ENCODE measurements around the gene PACC1. TPM values are rescaled to one million over a fixed set of nuclear protein-coding genes. Genes with fewer than 3 reads are reported as not detected.
"Not testable (repeated sequence)": the region's sequence is repeated elsewhere in the genome, so short reads cannot be mapped to it uniquely, and the experiment has no call there.

PACC1 gene
- polyA plus RNA-seq, 2 of the 4 experiments (the other 2 are of a cell fraction) = 11.9 to 19.6 TPM

- CTCF ChIA-PET = no interaction called here
- DNase-seq (ENCODE audit: low read depth in 1 of 2, low spot score in 1 of 2) (no peak), FAIRE-seq (no peak), ATAC-seq (no peak)
- H3K4me2 ChIP-seq = no peak overlapping the region
- POLR2A ChIA-PET = no interaction called here
- H3K9me3 ChIP-seq = peaks cover 24% of the 10 kb centered on the region; the same call in 2 of the 3 replicates
- H3K4me3 ChIP-seq = no peak overlapping the region
- H3K27ac ChIP-seq = no peak overlapping the region
- TF ChIP-seq FOXS1 (CRISPR knock-in tag; IDR thresholded peaks at IDR 0.05) (no peak), JUNB (IDR thresholded peaks at IDR 0.05) (no peak), HEYL (CRISPR knock-in tag; IDR thresholded peaks at IDR 0.05) (no peak), HDAC2 (IDR thresholded peaks at IDR 0.05) (no peak)
- peaks cover 3% of the 10 kb centered on the region; the same call in 1 of the 3 replicates for H3K4me1 ChIP-seq
- WGBS (ENCODE audit: missing lambda C conversion rate) = 48% methylated on average over 1 of the region's 1 CpG
Observed at GRCh38 chr1:212397171-212397570, 17.5 kb downstream of the PACC1 start.

DNA sequence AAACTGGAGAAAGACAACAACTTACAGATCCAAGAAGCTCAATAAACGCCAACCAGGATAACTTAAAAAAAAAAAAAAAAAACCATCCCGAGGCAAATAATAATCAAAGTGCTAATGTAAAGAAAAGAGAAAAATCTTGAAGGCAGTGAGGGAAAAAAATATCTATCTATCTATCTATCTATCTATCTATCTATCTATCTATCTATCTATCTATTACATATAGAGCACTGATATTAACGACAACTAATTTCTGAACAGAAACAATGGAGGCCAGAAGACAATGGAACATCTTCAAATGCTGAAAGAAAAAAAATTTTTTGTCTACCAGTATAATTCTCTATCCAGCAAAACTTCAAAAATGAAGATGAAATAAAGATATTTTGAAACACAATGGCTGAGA, 18.0 kb downstream of the PACC1 start:
- DNase-seq (ENCODE audit: low read depth in 1 of 2, low spot score in 1 of 2) (no peak), ATAC-seq (no peak)
- POLR2A ChIA-PET = no interaction called here

DNA sequence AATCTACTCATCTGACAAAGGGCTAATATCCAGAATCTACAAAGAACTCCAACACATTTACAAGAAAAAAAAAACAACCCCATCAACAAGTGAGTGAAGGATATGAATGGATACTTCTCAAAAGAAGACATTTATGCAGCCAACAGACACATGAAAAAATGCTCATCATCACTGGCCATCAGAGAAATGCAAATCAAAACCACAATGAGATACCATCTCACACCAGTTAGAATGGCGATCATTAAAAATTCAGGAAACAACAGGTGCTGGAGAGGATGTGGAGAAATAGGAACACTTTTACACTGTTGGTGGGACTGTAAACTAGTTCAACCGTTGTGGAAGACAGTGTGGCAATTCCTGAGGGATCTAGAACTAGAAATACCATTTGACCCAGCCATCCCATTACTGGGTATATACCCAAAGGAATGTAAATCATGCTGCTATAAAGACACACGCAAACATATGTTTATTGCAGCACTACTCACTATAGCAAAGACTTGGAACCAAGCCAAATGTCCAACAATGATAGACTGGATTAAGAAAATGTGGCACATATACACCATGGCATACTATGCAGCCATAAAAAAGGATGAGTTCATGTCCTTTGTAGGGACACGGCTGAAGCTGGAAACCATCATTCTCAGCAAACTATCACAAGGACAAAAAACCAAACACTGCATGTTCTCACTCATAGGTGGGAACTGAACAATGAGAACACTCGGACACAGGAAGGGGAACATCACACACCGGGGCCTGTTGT, 18.8 kb downstream of the PACC1 start:
- POLR2A ChIA-PET = not testable (repeated sequence)
- WGBS (ENCODE audit: missing lambda C conversion rate) = 84% methylated on average over 6 of the region's 6 CpGs

More for the DNA sequence above, 18.0 kb downstream of the PACC1 start:
- 93% methylated on average over 3 of the region's 3 CpGs for WGBS (ENCODE audit: missing lambda C conversion rate)
- Histone ChIP-seq H3K4me3 (no peak overlapping the region), H3K9me3 (peaks cover 24% of the 10 kb centered on the region; the same call in 2 of the 3 replicates), H3K4me1 (no peaks in the 10 kb centered on the region), H3K27ac (no peak overlapping the region), H3K4me2 (no peak overlapping the region)
- CTCF ChIA-PET = no interaction called here
- FAIRE-seq = no peak
- no peak for TF ChIP-seq KDM1A (IDR thresholded peaks at IDR 0.05; ENCODE audit: low read depth)
- no peak for TF ChIP-seq MAFK (IDR thresholded peaks at IDR 0.05; ENCODE audit: partially characterized antibody)
- TF ChIP-seq JUN (IDR thresholded peaks at IDR 0.05) = no peak
- TF ChIP-seq MAX (IDR thresholded peaks at IDR 0.05) = no peak

DNA sequence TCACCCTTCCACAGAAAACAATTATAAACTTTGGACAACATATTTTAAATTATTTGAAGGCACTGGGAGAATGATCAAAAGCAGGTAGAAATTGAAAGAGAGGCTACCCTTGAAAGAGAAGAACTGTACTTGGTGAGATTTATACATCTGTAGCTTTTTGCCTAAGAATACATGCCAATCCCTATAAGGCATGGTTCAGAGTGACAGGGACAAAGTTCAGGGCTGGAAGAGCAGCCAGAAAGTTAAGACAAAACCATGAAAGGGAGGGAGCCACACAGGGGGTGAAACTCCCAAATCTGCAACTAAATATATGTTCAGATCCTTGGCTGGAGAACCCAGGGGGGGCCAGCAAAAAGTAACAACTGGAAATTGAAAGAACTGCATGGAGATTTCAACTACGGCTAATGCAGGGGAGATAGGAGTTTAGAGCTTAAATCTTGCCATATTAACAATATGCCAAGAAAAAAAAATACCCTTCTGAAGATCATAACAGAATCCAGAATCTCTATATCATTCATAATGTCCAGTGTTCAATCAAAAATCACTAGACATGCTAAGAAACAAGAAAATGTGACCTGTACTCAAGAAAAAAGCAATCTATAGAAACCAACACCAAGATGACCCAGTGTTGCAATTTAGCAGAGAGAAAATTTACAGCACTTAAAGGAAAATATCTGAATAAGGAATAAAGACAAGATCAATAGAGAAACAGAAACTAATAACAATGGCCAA, 25.5 kb downstream of the PACC1 start:
- H3K27ac ChIP-seq = no peak overlapping the region
- no peak for ATAC-seq
- DNase-seq (ENCODE audit: low read depth in 1 of 2, low spot score in 1 of 2) = no peak
- H3K4me2 ChIP-seq = no peak overlapping the region
- no peak for FAIRE-seq
- 93% methylated on average over 1 of the region's 1 CpG for WGBS (ENCODE audit: missing lambda C conversion rate)
- H3K4me3 ChIP-seq = no peak overlapping the region
- TF ChIP-seq TP53 (CRISPR knock-in tag; IDR thresholded peaks at IDR 0.05) (no peak), ZFP36 (IDR thresholded peaks at IDR 0.05; ENCODE audit: borderline replicate concordance, partially characterized antibody) (no peak), CBX8 (IDR thresholded peaks at IDR 0.05) (no peak), MAZ (IDR thresholded peaks at IDR 0.05; ENCODE audit: borderline replicate concordance, low read depth, low read length) (no peak)
- ChIA-PET POLR2A (no interaction called here), CTCF (interaction anchor here (1.0 to 1.4 kb wide), 3 partner anchors 67 to 318 kb away, joined by 3 to 4 read pairs (median 3); no protein-coding TSS in a partner anchor)
- no peaks in the 10 kb centered on the region for H3K4me1 ChIP-seq
- H3K9me3 ChIP-seq = peaks cover 4% of the 10 kb centered on the region; the same call in 1 of the 3 replicates

More for the DNA sequence above, 18.8 kb downstream of the PACC1 start:
- CTCF ChIA-PET; H3K4me1 ChIP-seq; FAIRE-seq; H3K4me3 ChIP-seq; H3K27ac ChIP-seq; DNase-seq (ENCODE audit: low read depth in 1 of 2, low spot score in 1 of 2); ATAC-seq; H3K4me2 ChIP-seq: not testable (repeated sequence)
- peaks cover 27% of the 10 kb centered on the region; the same call in 2 of the 3 replicates for H3K9me3 ChIP-seq

GRCh38 chr1:212386029-212386428, 28.7 kb downstream of the PACC1 start:
- TF ChIP-seq RNF2 (IDR thresholded peaks at IDR 0.05; ENCODE audit: borderline replicate concordance, low read depth) (no peak), ESRRA (IDR thresholded peaks at IDR 0.05; ENCODE audit: borderline replicate concordance, low read length) (no peak), HEYL (CRISPR knock-in tag; IDR thresholded peaks at IDR 0.05) (no peak), HOXA7 (CRISPR knock-in tag; IDR thresholded peaks at IDR 0.05) (no peak)
- no peak overlapping the region for H3K4me3 ChIP-seq
- WGBS (ENCODE audit: missing lambda C conversion rate) = 67% methylated on average over 1 of the region's 1 CpG
- ChIA-PET POLR2A (no interaction called here), CTCF (interaction anchor here (0.6 to 1.4 kb wide), 5 partner anchors 18 to 315 kb away, joined by 3 to 5 read pairs (median 3); no protein-coding TSS in a partner anchor)
- no peak overlapping the region for H3K27ac ChIP-seq
- DNase-seq (ENCODE audit: low read depth in 1 of 2, low spot score in 1 of 2) (no peak), FAIRE-seq (no peak), ATAC-seq (no peak)
- H3K4me1 ChIP-seq = no peaks in the 10 kb centered on the region
- H3K4me2 ChIP-seq = no peak overlapping the region
- peaks cover 2% of the 10 kb centered on the region; the same call in 1 of the 3 replicates for H3K9me3 ChIP-seq

All from A549 (cell line).